Osteocyte (in vitro differentiated cells): Measurements from ENCODE around the gene RASSF5. TPM values are rescaled to one million over a fixed set of nuclear protein-coding genes. Genes with fewer than 3 reads are reported as not detected.
A peak's percentile ranks its signal among the peaks of the same experiment; 100 is the strongest.

ENCODE experiments used
- DNase-seq: peaks from one replicate; pipeline ENCODE4 v3.0.0; 2021; ENCODE audit warnings: mixed read lengths; ENCODE audit not compliant: unreplicated experiment; ENCODE audit errors: extremely low spot score
- H3K27ac Mint-ChIP-seq: one replicate; pipeline ENCODE4 v1.8.0; 2021; ENCODE audit warnings: mild to moderate bottlenecking, mixed read lengths; ENCODE audit not compliant: unreplicated experiment
- H3K27me3 Mint-ChIP-seq: one replicate; pipeline ENCODE4 v1.8.0; 2021; ENCODE audit warnings: mixed read lengths; ENCODE audit not compliant: unreplicated experiment
- H3K36me3 Mint-ChIP-seq: one replicate; pipeline ENCODE4 v1.8.0; 2021; ENCODE audit warnings: mixed read lengths; ENCODE audit not compliant: unreplicated experiment
- H3K4me1 Mint-ChIP-seq: one replicate; pipeline ENCODE4 v1.8.0; 2021; ENCODE audit warnings: mixed read lengths; ENCODE audit not compliant: unreplicated experiment
- H3K4me3 Mint-ChIP-seq: one replicate; pipeline ENCODE4 v1.8.0; 2021; ENCODE audit warnings: mild to moderate bottlenecking, moderate library complexity, mixed read lengths; ENCODE audit not compliant: unreplicated experiment
- H3K9me3 Mint-ChIP-seq: one replicate; pipeline ENCODE4 v1.8.0; 2021; ENCODE audit warnings: mixed read lengths; ENCODE audit not compliant: unreplicated experiment
- total RNA-seq: library from RNA; stranded (reverse); gene quantifications from 2 replicates; pipeline ENCODE4 v1.2.1, GENCODE V29; 2021
- TF ChIP-seq, protein P1 (sequence below): fragments of 200-600 bp; sonication (generic); IDR thresholded peaks from 2 replicates; pipeline ENCODE4 v1.5.0; 2021; ENCODE audit warnings: antibody characterized with exemption, mild to moderate bottlenecking, moderate library complexity

The RASSF5 gene
- total RNA-seq, 1 donor from 2014 or later = not detected

GRCh38 chr1:206502403-206502802 lies 4.9 kb upstream of the RASSF5 start:
- Mint-ChIP-seq H3K4me3 (no peak overlapping the region), H3K27ac (no peak overlapping the region), H3K36me3 (no peaks in the 10 kb centered on the region), H3K9me3 (no peaks in the 10 kb centered on the region), H3K4me1 (peaks cover 27% of the 10 kb centered on the region), H3K27me3 (peaks cover 18% of the 10 kb centered on the region)
- DNase-seq = no peak
- TF ChIP-seq, protein P1, sequence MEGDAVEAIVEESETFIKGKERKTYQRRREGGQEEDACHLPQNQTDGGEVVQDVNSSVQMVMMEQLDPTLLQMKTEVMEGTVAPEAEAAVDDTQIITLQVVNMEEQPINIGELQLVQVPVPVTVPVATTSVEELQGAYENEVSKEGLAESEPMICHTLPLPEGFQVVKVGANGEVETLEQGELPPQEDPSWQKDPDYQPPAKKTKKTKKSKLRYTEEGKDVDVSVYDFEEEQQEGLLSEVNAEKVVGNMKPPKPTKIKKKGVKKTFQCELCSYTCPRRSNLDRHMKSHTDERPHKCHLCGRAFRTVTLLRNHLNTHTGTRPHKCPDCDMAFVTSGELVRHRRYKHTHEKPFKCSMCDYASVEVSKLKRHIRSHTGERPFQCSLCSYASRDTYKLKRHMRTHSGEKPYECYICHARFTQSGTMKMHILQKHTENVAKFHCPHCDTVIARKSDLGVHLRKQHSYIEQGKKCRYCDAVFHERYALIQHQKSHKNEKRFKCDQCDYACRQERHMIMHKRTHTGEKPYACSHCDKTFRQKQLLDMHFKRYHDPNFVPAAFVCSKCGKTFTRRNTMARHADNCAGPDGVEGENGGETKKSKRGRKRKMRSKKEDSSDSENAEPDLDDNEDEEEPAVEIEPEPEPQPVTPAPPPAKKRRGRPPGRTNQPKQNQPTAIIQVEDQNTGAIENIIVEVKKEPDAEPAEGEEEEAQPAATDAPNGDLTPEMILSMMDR = no peak

DNA sequence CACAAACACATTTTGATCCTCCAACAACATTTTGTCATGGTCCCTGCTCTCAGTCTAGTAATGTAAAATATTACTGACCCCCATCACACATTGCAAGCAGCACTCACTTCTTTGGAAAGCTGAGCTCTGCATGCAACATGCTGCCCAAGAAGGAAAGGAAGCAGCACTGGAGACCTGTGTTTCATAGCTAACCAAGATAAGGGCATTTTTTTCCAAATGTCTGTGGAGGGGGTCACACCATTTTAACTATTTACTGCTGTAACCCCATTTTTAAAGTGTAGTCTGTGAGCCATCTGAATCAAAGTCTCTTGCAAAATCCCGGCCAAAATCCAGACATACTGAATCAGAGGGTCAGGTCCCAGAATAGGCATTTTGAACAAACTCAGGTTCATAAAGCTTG lies 4.5 kb upstream of the RASSF5 start:
- no peak for DNase-seq
- Mint-ChIP-seq H3K27ac (no peak overlapping the region), H3K4me1 (peaks cover 27% of the 10 kb centered on the region), H3K4me3 (no peak overlapping the region), H3K27me3 (peaks cover 19% of the 10 kb centered on the region), H3K36me3 (no peaks in the 10 kb centered on the region), H3K9me3 (no peaks in the 10 kb centered on the region)
- TF ChIP-seq, protein P1 = no peak

DNA sequence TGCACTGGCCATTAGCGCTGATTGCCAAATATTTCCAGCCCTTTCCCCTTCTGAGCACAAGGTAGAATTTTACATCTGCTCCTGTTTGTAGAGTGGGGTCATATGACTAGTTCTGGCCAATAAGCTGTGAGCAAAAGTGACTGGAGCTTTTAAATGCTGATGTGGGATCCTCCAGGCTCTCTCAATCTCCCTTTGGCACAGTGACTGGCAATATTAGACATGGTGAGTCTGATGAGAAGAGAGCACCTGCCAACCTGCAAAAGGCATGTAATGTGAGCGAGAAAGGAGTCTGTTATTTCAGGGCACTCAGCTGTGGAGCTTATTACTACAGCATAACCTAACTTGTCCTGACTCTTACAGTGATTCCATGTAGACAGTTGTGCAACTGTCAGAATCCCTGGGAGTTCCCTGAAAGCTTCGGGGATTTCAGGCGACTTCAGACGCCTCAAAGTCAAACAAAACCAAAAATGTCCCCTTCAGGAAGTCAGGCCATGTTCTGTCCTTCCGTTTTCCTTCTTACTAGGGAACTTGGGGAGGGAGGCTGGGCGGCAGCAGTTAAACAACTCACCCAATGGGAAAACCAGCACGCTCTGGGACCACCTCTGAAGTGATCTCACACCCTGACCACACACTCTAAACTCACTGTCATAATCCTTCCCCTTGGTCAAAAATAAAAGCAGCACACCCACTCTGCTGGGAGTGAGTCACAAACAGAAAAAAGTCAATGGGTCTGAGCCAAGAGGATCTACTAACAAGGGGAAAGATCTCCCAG lies 3.6 kb upstream of the RASSF5 start:
- Mint-ChIP-seq H3K27ac (no peak overlapping the region), H3K9me3 (no peaks in the 10 kb centered on the region), H3K36me3 (no peaks in the 10 kb centered on the region), H3K4me1 (peaks cover 29% of the 10 kb centered on the region), H3K27me3 (peaks cover 28% of the 10 kb centered on the region), H3K4me3 (no peak overlapping the region)
- DNase-seq = no peak
- TF ChIP-seq, protein P1 = no peak

- Mint-ChIP-seq H3K4me1 (peaks cover 29% of the 10 kb centered on the region), H3K27me3 (peaks cover 34% of the 10 kb centered on the region), H3K36me3 (no peaks in the 10 kb centered on the region), H3K27ac (no peak overlapping the region), H3K9me3 (no peaks in the 10 kb centered on the region), H3K4me3 (no peak overlapping the region)
- DNase-seq = no peak
- TF ChIP-seq, protein P1 = no peak
Observed at GRCh38 chr1:206504363-206504713, 3.0 kb upstream of the RASSF5 start.

- TF ChIP-seq, protein P1 = peak; percentile 59
- Mint-ChIP-seq H3K36me3 (no peaks in the 10 kb centered on the region), H3K27ac (no peak overlapping the region), H3K9me3 (no peaks in the 10 kb centered on the region), H3K27me3 (peaks cover 49% of the 10 kb centered on the region), H3K4me1 (peaks cover 28% of the 10 kb centered on the region), H3K4me3 (peak overlapping the region; percentile 42)
- DNase-seq = no peak
Observed at GRCh38 chr1:206505702-206506355, 1.5 kb upstream of the RASSF5 start.
